Measurements from ENCODE around the gene PIKFYVE.

The PIKFYVE gene

GRCh38 chr2:208304157-208304556 is 38.1 kb downstream of the PIKFYVE start:
- Mint-ChIP-seq H3K27ac (no peak overlapping the region), H3K27me3 (no peaks in the 10 kb centered on the region), H3K4me1 (ENCODE audit: low read depth) (no peaks in the 10 kb centered on the region), H3K9me3 (no peaks in the 10 kb centered on the region), H3K36me3 (ENCODE audit: low read depth) (peaks cover 97% of the 10 kb centered on the region), H3K4me3 (no peak overlapping the region)
- intact Hi-C loops (cut with micrococcal nuclease): loop anchor here (5.0 kb wide), 1 partner anchor 33 kb away; no protein-coding TSS in a partner anchor

GRCh38 chr2:208304695-208305094 is 38.6 kb downstream of the PIKFYVE start:
- H3K4me1 Mint-ChIP-seq (ENCODE audit: low read depth): no peaks in the 10 kb centered on the region
- H3K36me3 Mint-ChIP-seq (ENCODE audit: low read depth): peaks cover 96% of the 10 kb centered on the region
- no peak overlapping the region for H3K4me3 Mint-ChIP-seq
- intact Hi-C loops (cut with micrococcal nuclease): loop anchor here (5.0 kb wide), 1 partner anchor 33 kb away; no protein-coding TSS in a partner anchor
- no peaks in the 10 kb centered on the region for H3K9me3 Mint-ChIP-seq
- H3K27ac Mint-ChIP-seq: no peak overlapping the region
- H3K27me3 Mint-ChIP-seq: no peaks in the 10 kb centered on the region

GRCh38 chr2:208306291-208306690 is 40.2 kb downstream of the PIKFYVE start:
- Mint-ChIP-seq H3K27me3 (no peaks in the 10 kb centered on the region), H3K27ac (no peak overlapping the region), H3K4me3 (no peak overlapping the region), H3K36me3 (ENCODE audit: low read depth) (peaks cover 91% of the 10 kb centered on the region), H3K9me3 (no peaks in the 10 kb centered on the region), H3K4me1 (ENCODE audit: low read depth) (peaks cover 9% of the 10 kb centered on the region)
- intact Hi-C loops (cut with micrococcal nuclease): no loop called here

GRCh38 chr2:208311321-208311720 is 45.3 kb downstream of the PIKFYVE start:
- Mint-ChIP-seq H3K4me1 (ENCODE audit: low read depth) (peaks cover 27% of the 10 kb centered on the region), H3K36me3 (ENCODE audit: low read depth) (peaks cover 77% of the 10 kb centered on the region), H3K27ac (peak overlapping the region; percentile 66), H3K9me3 (no peaks in the 10 kb centered on the region), H3K27me3 (no peaks in the 10 kb centered on the region), H3K4me3 (no peak overlapping the region)
- intact Hi-C loops (cut with micrococcal nuclease): no loop called here

- intact Hi-C loops (cut with micrococcal nuclease): no loop called here
- Mint-ChIP-seq H3K4me1 (ENCODE audit: low read depth) (peaks cover 27% of the 10 kb centered on the region), H3K4me3 (no peak overlapping the region), H3K36me3 (ENCODE audit: low read depth) (peaks cover 77% of the 10 kb centered on the region), H3K27ac (no peak overlapping the region), H3K27me3 (no peaks in the 10 kb centered on the region), H3K9me3 (no peaks in the 10 kb centered on the region)
These were observed 45.9 kb downstream of the PIKFYVE start for GRCh38 chr2:208311954-208312353.

GRCh38 chr2:208315081-208315788 is 49.2 kb downstream of the PIKFYVE start:
- no peaks in the 10 kb centered on the region for H3K9me3 Mint-ChIP-seq
- H3K27ac Mint-ChIP-seq: peak overlapping the region; percentile 13
- intact Hi-C loops (cut with micrococcal nuclease): no loop called here
- no peaks in the 10 kb centered on the region for H3K27me3 Mint-ChIP-seq
- peaks cover 78% of the 10 kb centered on the region for H3K36me3 Mint-ChIP-seq (ENCODE audit: low read depth)
- peaks cover 27% of the 10 kb centered on the region for H3K4me1 Mint-ChIP-seq (ENCODE audit: low read depth)
- no peak overlapping the region for H3K4me3 Mint-ChIP-seq

GRCh38 chr2:208318127-208318526 is 52.1 kb downstream of the PIKFYVE start:
- intact Hi-C loops (cut with micrococcal nuclease): no loop called here
- H3K4me1 Mint-ChIP-seq (ENCODE audit: low read depth): peaks cover 6% of the 10 kb centered on the region
- no peak overlapping the region for H3K4me3 Mint-ChIP-seq
- H3K27ac Mint-ChIP-seq: no peak overlapping the region
- H3K36me3 Mint-ChIP-seq (ENCODE audit: low read depth): peaks cover 74% of the 10 kb centered on the region
- H3K9me3 Mint-ChIP-seq: no peaks in the 10 kb centered on the region
- no peaks in the 10 kb centered on the region for H3K27me3 Mint-ChIP-seq

GRCh38 chr2:208319391-208319790 is 53.3 kb downstream of the PIKFYVE start:
- Mint-ChIP-seq H3K36me3 (ENCODE audit: low read depth) (peaks cover 78% of the 10 kb centered on the region), H3K27me3 (no peaks in the 10 kb centered on the region), H3K4me1 (ENCODE audit: low read depth) (peaks cover 6% of the 10 kb centered on the region), H3K27ac (no peak overlapping the region), H3K9me3 (no peaks in the 10 kb centered on the region), H3K4me3 (no peak overlapping the region)
- intact Hi-C loops (cut with micrococcal nuclease): no loop called here

- intact Hi-C loops (cut with micrococcal nuclease): no loop called here
- Mint-ChIP-seq H3K4me1 (ENCODE audit: low read depth) (no peaks in the 10 kb centered on the region), H3K9me3 (no peaks in the 10 kb centered on the region), H3K4me3 (no peak overlapping the region), H3K36me3 (ENCODE audit: low read depth) (peaks cover 78% of the 10 kb centered on the region), H3K27ac (no peak overlapping the region), H3K27me3 (no peaks in the 10 kb centered on the region)
These were observed 54.6 kb downstream of the PIKFYVE start for GRCh38 chr2:208320686-208321085.

- Mint-ChIP-seq H3K27me3 (no peaks in the 10 kb centered on the region), H3K36me3 (ENCODE audit: low read depth) (peaks cover 94% of the 10 kb centered on the region), H3K4me3 (no peak overlapping the region), H3K4me1 (ENCODE audit: low read depth) (no peaks in the 10 kb centered on the region), H3K27ac (no peak overlapping the region), H3K9me3 (no peaks in the 10 kb centered on the region)
- intact Hi-C loops (cut with micrococcal nuclease): no loop called here
These were observed 60.0 kb downstream of the PIKFYVE start for GRCh38 chr2:208326016-208326415.

GRCh38 chr2:208329485-208329884 is 63.4 kb downstream of the PIKFYVE start:
- H3K36me3 Mint-ChIP-seq (ENCODE audit: low read depth): peaks cover 90% of the 10 kb centered on the region
- intact Hi-C loops (cut with micrococcal nuclease): no loop called here
- H3K27ac Mint-ChIP-seq: no peak overlapping the region
- no peaks in the 10 kb centered on the region for H3K9me3 Mint-ChIP-seq
- no peaks in the 10 kb centered on the region for H3K4me1 Mint-ChIP-seq (ENCODE audit: low read depth)
- H3K27me3 Mint-ChIP-seq: no peaks in the 10 kb centered on the region
- H3K4me3 Mint-ChIP-seq: no peak overlapping the region

- H3K4me3 Mint-ChIP-seq: no peak overlapping the region
These were observed 68.2 kb downstream of the PIKFYVE start for GRCh38 chr2:208334230-208334629.

GRCh38 chr2:208346756-208347155 is 80.7 kb downstream of the PIKFYVE start:
- H3K27me3 Mint-ChIP-seq: no peaks in the 10 kb centered on the region
- H3K27ac Mint-ChIP-seq: no peak overlapping the region
- peaks cover 79% of the 10 kb centered on the region for H3K36me3 Mint-ChIP-seq (ENCODE audit: low read depth)
- H3K4me1 Mint-ChIP-seq (ENCODE audit: low read depth): no peaks in the 10 kb centered on the region
- H3K4me3 Mint-ChIP-seq: no peak overlapping the region
- intact Hi-C loops (cut with micrococcal nuclease): loop anchor here (10.0 kb wide), 1 partner anchor 1678 kb away; no protein-coding TSS in a partner anchor
- no peaks in the 10 kb centered on the region for H3K9me3 Mint-ChIP-seq

More at GRCh38 chr2:208334230-208334629, 68.2 kb downstream of the PIKFYVE start:
- H3K36me3 Mint-ChIP-seq (ENCODE audit: low read depth): peaks cover 77% of the 10 kb centered on the region
- H3K27ac Mint-ChIP-seq: no peak overlapping the region
- no peaks in the 10 kb centered on the region for H3K4me1 Mint-ChIP-seq (ENCODE audit: low read depth)
- no peaks in the 10 kb centered on the region for H3K9me3 Mint-ChIP-seq
- H3K27me3 Mint-ChIP-seq: no peaks in the 10 kb centered on the region
- intact Hi-C loops (cut with micrococcal nuclease): loop anchor here (10.0 kb wide), 1 partner anchor 749 kb away; no protein-coding TSS in a partner anchor

- intact Hi-C loops (cut with micrococcal nuclease): loop anchor here (5.0 kb wide), 1 partner anchor 58 kb away; no protein-coding TSS in a partner anchor
- peaks cover 92% of the 10 kb centered on the region for H3K36me3 Mint-ChIP-seq (ENCODE audit: low read depth)
- no peak overlapping the region for H3K27ac Mint-ChIP-seq
- H3K4me3 Mint-ChIP-seq: no peak overlapping the region
- no peaks in the 10 kb centered on the region for H3K4me1 Mint-ChIP-seq (ENCODE audit: low read depth)
- no peaks in the 10 kb centered on the region for H3K27me3 Mint-ChIP-seq
- H3K9me3 Mint-ChIP-seq: no peaks in the 10 kb centered on the region
These were observed 84.6 kb downstream of the PIKFYVE start for GRCh38 chr2:208350610-208351009.

Data from dendritic cell treated with granulocyte-macrophage colony-stimulating factor and Interleukin-4, amounts not matched to agents 40 ng/mL and 50 ng/mL, for 4 days (primary cell).